SH-SY5Y (cell line): ENCODE results near the gene SORCS3.

Source experiments
- GATA2 ChIP-seq: IDR thresholded peaks from 2 replicates; pipeline ENCODE4 v1.6.1; 2011; ENCODE audit warnings: mild to moderate bottlenecking, low read depth, low read length
- GATA3 ChIP-seq: IDR thresholded peaks from 2 replicates; pipeline ENCODE4 v1.6.1; 2011; ENCODE audit warnings: low read depth, mild to moderate bottlenecking, low read length, moderate library complexity

DNA sequence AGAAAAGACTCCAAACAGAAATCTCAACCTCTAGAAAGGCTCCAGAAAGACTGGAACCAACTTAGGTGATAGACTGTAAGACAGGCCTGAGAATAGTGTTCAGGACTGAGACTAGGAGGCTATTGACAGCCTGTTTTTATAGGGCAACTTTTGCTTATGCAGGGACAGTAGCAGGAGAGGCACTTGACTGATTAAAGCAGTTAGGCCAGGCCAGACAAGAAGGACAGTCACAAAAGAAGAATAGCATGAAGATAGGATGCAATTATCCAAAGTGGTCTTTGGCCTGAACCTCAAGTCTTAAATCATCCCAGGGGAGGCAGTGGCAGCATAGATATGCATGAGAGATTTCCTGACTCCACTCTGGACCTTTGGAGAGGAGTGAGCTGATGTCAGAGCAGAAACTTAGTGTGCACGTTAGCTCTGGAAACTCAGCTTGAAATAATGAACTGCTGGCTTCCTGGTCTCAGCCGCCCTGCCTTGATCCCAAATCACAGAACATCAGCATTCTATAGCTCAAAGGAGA is 290.6 kb downstream of the SORCS3 start:
- no peak for TF ChIP-seq GATA2
- no peak for TF ChIP-seq GATA3
